Tibial nerve (tissue), 3 donors: ENCODE measurements around the gene TRNT1.

Experiments
- POLR2A ChIP-seq, 2 donors: fragments of 450-650 bp; IDR thresholded peaks; one replicate each; pipeline ENCODE4 v1.6.1; 2017; ENCODE audit warnings: antibody characterized with exemption in 2 of 2, mild to moderate bottlenecking in 2 of 2, moderate library complexity in 2 of 2
- TF ChIP-seq, protein P1 (sequence below), 5 experiments: fragments of 200-600 bp in 3 of 5; fragments of 450-650 bp in 2 of 5; sonication (generic) in 3 of 5; IDR thresholded peaks; one replicate each; pipeline ENCODE4 v1.5.1; 2016 to 2019; ENCODE audit warnings: antibody characterized with exemption in 5 of 5, mild to moderate bottlenecking in 3 of 5, moderate library complexity in 2 of 5

DNA sequence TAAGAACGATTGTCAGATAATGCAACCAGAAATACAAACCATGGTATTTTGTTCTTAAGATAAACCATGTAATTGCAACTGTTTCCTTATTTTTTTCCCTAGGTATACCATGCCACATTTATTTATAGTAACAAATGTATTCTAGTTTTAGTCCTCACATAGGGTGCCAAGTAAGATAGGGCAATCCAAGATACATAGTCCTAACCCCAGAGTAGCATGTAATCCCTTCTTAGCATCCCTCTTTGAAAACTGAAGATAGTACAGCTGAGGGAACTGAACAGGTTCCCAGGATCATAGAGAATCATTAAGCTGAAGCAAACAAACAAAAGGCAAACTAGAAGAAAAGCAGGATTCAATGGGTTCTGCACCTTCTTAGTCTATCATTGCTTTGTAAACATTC is 24.8 kb downstream of the TRNT1 start:
- no peak for TF ChIP-seq POLR2A (IDR thresholded peaks at IDR 0.05)
- TF ChIP-seq, protein P1, sequence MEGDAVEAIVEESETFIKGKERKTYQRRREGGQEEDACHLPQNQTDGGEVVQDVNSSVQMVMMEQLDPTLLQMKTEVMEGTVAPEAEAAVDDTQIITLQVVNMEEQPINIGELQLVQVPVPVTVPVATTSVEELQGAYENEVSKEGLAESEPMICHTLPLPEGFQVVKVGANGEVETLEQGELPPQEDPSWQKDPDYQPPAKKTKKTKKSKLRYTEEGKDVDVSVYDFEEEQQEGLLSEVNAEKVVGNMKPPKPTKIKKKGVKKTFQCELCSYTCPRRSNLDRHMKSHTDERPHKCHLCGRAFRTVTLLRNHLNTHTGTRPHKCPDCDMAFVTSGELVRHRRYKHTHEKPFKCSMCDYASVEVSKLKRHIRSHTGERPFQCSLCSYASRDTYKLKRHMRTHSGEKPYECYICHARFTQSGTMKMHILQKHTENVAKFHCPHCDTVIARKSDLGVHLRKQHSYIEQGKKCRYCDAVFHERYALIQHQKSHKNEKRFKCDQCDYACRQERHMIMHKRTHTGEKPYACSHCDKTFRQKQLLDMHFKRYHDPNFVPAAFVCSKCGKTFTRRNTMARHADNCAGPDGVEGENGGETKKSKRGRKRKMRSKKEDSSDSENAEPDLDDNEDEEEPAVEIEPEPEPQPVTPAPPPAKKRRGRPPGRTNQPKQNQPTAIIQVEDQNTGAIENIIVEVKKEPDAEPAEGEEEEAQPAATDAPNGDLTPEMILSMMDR (IDR thresholded peaks at IDR 0.05) = no peak
